Measurements from ENCODE around the gene ACTN1. TPM values are rescaled to one million over a fixed set of nuclear protein-coding genes. Genes with fewer than 3 reads are reported as not detected.

Gene ACTN1
- total and polyA plus RNA-seq, 2 experiments from 2014 or later, result 121 to 280 TPM

- no peak for TF ChIP-seq ZNF114 (CRISPR knock-in tag; IDR thresholded peaks at IDR 0.05)
These were observed 35.1 kb upstream of the ACTN1 start (continued) for GRCh38 chr14:69013943-69014782.

- Mint-ChIP-seq H3K4me1 (peaks cover 25% of the 10 kb centered on the region), H3K27ac (no peak overlapping the region), H3K9me3 (no peaks in the 10 kb centered on the region), H3K27me3 (ENCODE audit: insufficient read depth, low read depth, poor library complexity) (peaks cover 7% of the 10 kb centered on the region), H3K4me3 (no peak overlapping the region), H3K36me3 (ENCODE audit: low read depth) (no peaks in the 10 kb centered on the region)
- no peak for DNase-seq (ENCODE audit: low spot score)
- Histone ChIP-seq H3K27ac (ENCODE audit: low read depth) (no peak overlapping the region), H3K27me3 (ENCODE audit: insufficient read depth) (no peaks in the 10 kb centered on the region), H3K79me2 (replicated peaks; ENCODE audit: insufficient read depth) (no peaks in the 10 kb centered on the region), H3K4me2 (no peak overlapping the region), H4K20me1 (replicated peaks; ENCODE audit: insufficient read depth) (no peaks in the 10 kb centered on the region), H3K4me3 (no peak overlapping the region), H3F3A (replicated peaks; ENCODE audit: low read depth) (0 out of 2 replicates have a peak, but pooled peaks cover 4% of the 10 kb centered on the region), H3K36me3 (ENCODE audit: insufficient read depth) (no peaks in the 10 kb centered on the region), H3K4me1 (ENCODE audit: insufficient read depth) (peaks cover 24% of the 10 kb centered on the region), H2AFZ (no peak overlapping the region), H3K9me2 (ENCODE audit: insufficient read depth) (no peaks in the 10 kb centered on the region)
- no peak for ATAC-seq
- TF ChIP-seq EZH2phosphoT487 (IDR thresholded peaks at IDR 0.05; ENCODE audit: unreplicated experiment) (no peak), POLR2AphosphoS5 (IDR thresholded peaks at IDR 0.05; ENCODE audit: low read depth) (no peak), JUNB (IDR thresholded peaks at IDR 0.05; ENCODE audit: unreplicated experiment) (no peak), REST (IDR thresholded peaks at IDR 0.05; ENCODE audit: unreplicated experiment) (no peak), CTCF (conservative IDR thresholded peaks at IDR 0.05; ENCODE audit: low read depth in 2 of 2) (no peak), ZNF114 (CRISPR knock-in tag; IDR thresholded peaks at IDR 0.05) (no peak), ZNF331 (CRISPR knock-in tag; IDR thresholded peaks at IDR 0.05; ENCODE audit: low read depth) (no peak), EZH2 (IDR thresholded peaks at IDR 0.05; ENCODE audit: low read depth, unreplicated experiment) (no peak), ETS1 (IDR thresholded peaks at IDR 0.05) (no peak), STAT1 (IDR thresholded peaks at IDR 0.05; ENCODE audit: unreplicated experiment) (no peak)
These were observed 33.3 kb upstream of the ACTN1 start for GRCh38 chr14:69012256-69012953.
